ENCODE data around the gene SKI.

DNA sequence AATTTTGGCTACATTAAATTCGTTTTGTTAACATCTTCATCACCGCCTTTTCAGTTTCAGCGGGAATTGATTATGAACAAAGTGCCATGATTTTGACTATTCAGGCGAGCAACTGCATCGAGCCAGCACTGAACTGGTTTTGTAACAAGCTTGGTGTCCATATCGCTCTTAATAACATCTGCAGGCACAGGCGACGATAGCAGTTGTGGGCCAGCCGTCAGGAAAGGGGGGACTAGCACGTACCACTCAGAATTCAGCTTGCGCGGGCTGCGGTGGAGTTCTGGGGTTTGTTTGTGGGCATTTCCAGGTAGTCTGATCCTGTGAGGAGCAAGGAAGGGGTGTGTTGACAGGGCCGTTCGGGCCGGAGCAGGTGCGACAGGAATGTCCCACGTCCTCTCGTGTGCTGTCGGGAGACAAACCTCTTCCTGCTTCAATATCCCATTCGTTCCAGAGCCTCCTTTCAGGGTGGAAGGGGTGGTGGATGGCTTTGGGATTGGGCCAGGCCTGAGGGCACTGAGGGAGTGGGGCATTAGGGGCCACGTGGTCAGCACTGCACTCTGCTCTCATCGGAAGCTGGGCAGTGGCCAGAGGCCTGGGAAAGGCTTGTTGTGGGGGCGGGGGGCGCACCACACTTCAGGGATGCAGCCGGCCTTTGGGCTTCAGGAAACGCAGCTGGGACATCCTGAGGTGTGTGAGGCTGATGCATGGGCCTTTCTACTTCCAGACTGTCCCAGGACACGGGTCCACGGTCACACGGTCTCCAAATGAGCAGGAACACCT lies 39.1 kb downstream of the SKI start:
- TF ChIP-seq, protein P1, sequence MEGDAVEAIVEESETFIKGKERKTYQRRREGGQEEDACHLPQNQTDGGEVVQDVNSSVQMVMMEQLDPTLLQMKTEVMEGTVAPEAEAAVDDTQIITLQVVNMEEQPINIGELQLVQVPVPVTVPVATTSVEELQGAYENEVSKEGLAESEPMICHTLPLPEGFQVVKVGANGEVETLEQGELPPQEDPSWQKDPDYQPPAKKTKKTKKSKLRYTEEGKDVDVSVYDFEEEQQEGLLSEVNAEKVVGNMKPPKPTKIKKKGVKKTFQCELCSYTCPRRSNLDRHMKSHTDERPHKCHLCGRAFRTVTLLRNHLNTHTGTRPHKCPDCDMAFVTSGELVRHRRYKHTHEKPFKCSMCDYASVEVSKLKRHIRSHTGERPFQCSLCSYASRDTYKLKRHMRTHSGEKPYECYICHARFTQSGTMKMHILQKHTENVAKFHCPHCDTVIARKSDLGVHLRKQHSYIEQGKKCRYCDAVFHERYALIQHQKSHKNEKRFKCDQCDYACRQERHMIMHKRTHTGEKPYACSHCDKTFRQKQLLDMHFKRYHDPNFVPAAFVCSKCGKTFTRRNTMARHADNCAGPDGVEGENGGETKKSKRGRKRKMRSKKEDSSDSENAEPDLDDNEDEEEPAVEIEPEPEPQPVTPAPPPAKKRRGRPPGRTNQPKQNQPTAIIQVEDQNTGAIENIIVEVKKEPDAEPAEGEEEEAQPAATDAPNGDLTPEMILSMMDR (conservative IDR thresholded peaks at IDR 0.05; ENCODE audit: low read depth, low read length): no peak
- TF ChIP-seq RFX5 (IDR thresholded peaks at IDR 0.05; ENCODE audit: low read depth, low read length): no peak
